ENCODE results near the gene SMIM32. TPM values are rescaled to one million over a fixed set of nuclear protein-coding genes. Genes with fewer than 3 reads are reported as not detected.

The SMIM32 gene
- total and polyA plus RNA-seq, 2 donors (not counting 1 experiment from before 2014, with no cell fraction given): not detected

GRCh38 chr5:136145030-136145429 is 47.9 kb downstream of the SMIM32 start:
- Mint-ChIP-seq H3K27ac (no peak overlapping the region), H3K4me3 (no peak overlapping the region), H3K27me3 (no peaks in the 10 kb centered on the region), H3K4me1 (peaks cover 13% of the 10 kb centered on the region), H3K9me3 (ENCODE audit: insufficient read depth) (no peaks in the 10 kb centered on the region)
- TF ChIP-seq EZH2 (IDR thresholded peaks at IDR 0.05; ENCODE audit: borderline replicate concordance, insufficient read depth, low read depth, low read length, poor library complexity, severe bottlenecking): no peak
- TF ChIP-seq CTCF (IDR thresholded peaks at IDR 0.05): no peak
- WGBS (ENCODE audit: insufficient coverage): no CpG with 5 or more reads among the region's 2 CpGs
- peaks cover 0 to 2% of the 10 kb centered on the region in 2 experiments for H3K36me3 ChIP-seq (replicated peaks in 1 of 2; ENCODE audit: control extremely low read depth in 1 of 2, control insufficient read depth in 1 of 2, extremely low read depth in 1 of 2, insufficient read depth in 2 of 2, low read length in 1 of 2)
- no peak overlapping the region for H3K4me2 ChIP-seq (replicated peaks; ENCODE audit: low read depth, low read length, poor library complexity, severe bottlenecking)
- H3K79me2 ChIP-seq (ENCODE audit: control insufficient read depth, insufficient read depth, low read length): peaks cover 64% of the 10 kb centered on the region
- H3K27ac ChIP-seq (ENCODE audit: low read length in 2 of 2): no peak overlapping the region
- no peak overlapping the region for H2AFZ ChIP-seq (ENCODE audit: insufficient read depth, low read depth, low read length, poor library complexity, severe bottlenecking)
- ChIA-PET CTCF (no interaction called here), POLR2A (no interaction called here)
- intact Hi-C loops (cut with micrococcal nuclease): no loop called here
- no peaks in the 10 kb centered on the region for H3K27me3 ChIP-seq (replicated peaks in 1 of 4; ENCODE audit: control extremely low read depth in 1 of 4, control insufficient read depth in 3 of 4, insufficient read depth in 4 of 4, low read length in 3 of 4)
- ATAC-seq (ENCODE audit: low read depth): no peak
- DNase-seq: no peak
- no peaks in the 10 kb centered on the region for H3K4me1 ChIP-seq (ENCODE audit: control insufficient read depth in 2 of 2, insufficient read depth in 2 of 2, low read length in 2 of 2)
- H4K20me1 ChIP-seq (ENCODE audit: control insufficient read depth, insufficient read depth, low read length, poor library complexity, severe bottlenecking): peaks cover 63% of the 10 kb centered on the region
- no peak overlapping the region for H3K4me3 ChIP-seq (ENCODE audit: control extremely low read depth in 1 of 5, extremely low read depth in 1 of 5, insufficient read depth in 1 of 5, low read depth in 2 of 5, low read length in 4 of 5)
- no peak overlapping the region for H3K9ac ChIP-seq (ENCODE audit: low read length)
- H3K9me3 ChIP-seq (ENCODE audit: control extremely low read depth in 1 of 3, control insufficient read depth in 2 of 3, insufficient read depth in 1 of 3, low read length in 2 of 3): no peaks in the 10 kb centered on the region

- H3K79me2 ChIP-seq (ENCODE audit: control insufficient read depth, insufficient read depth, low read length): peaks cover 67% of the 10 kb centered on the region
- intact Hi-C loops (cut with micrococcal nuclease): no loop called here
- H3K4me1 ChIP-seq (ENCODE audit: control insufficient read depth in 2 of 2, insufficient read depth in 2 of 2, low read length in 2 of 2): no peaks in the 10 kb centered on the region
- no peak overlapping the region for H3K9ac ChIP-seq (ENCODE audit: low read length)
- DNase-seq: no peak
- Mint-ChIP-seq H3K27me3 (no peaks in the 10 kb centered on the region), H3K4me1 (peaks cover 18% of the 10 kb centered on the region), H3K9me3 (ENCODE audit: insufficient read depth) (no peaks in the 10 kb centered on the region), H3K27ac (no peak overlapping the region), H3K4me3 (no peak overlapping the region)
- H3K4me3 ChIP-seq (ENCODE audit: control extremely low read depth in 1 of 5, extremely low read depth in 1 of 5, insufficient read depth in 1 of 5, low read depth in 2 of 5, low read length in 4 of 5): no peak overlapping the region
- no peak overlapping the region for H2AFZ ChIP-seq (ENCODE audit: insufficient read depth, low read depth, low read length, poor library complexity, severe bottlenecking)
- H3K36me3 ChIP-seq (replicated peaks in 1 of 2; ENCODE audit: control extremely low read depth in 1 of 2, control insufficient read depth in 1 of 2, extremely low read depth in 1 of 2, insufficient read depth in 2 of 2, low read length in 1 of 2): peaks cover 0 to 2% of the 10 kb centered on the region in 2 experiments
- H3K27ac ChIP-seq (ENCODE audit: low read length in 2 of 2): no peak overlapping the region
- ChIA-PET CTCF (no interaction called here), POLR2A (no interaction called here)
- no peak for ATAC-seq (ENCODE audit: low read depth)
- no peaks in the 10 kb centered on the region for H3K27me3 ChIP-seq (replicated peaks in 1 of 4; ENCODE audit: control extremely low read depth in 1 of 4, control insufficient read depth in 3 of 4, insufficient read depth in 4 of 4, low read length in 3 of 4)
- WGBS (ENCODE audit: insufficient coverage): 97% methylated on average over 3 of the region's 3 CpGs
- TF ChIP-seq EZH2 (IDR thresholded peaks at IDR 0.05; ENCODE audit: borderline replicate concordance, insufficient read depth, low read depth, low read length, poor library complexity, severe bottlenecking): no peak
- no peak for TF ChIP-seq CTCF (IDR thresholded peaks at IDR 0.05)
- H4K20me1 ChIP-seq (ENCODE audit: control insufficient read depth, insufficient read depth, low read length, poor library complexity, severe bottlenecking): peaks cover 75% of the 10 kb centered on the region
- H3K9me3 ChIP-seq (ENCODE audit: control extremely low read depth in 1 of 3, control insufficient read depth in 2 of 3, insufficient read depth in 1 of 3, low read length in 2 of 3): no peaks in the 10 kb centered on the region
- H3K4me2 ChIP-seq (replicated peaks; ENCODE audit: low read depth, low read length, poor library complexity, severe bottlenecking): no peak overlapping the region
Observed at GRCh38 chr5:136143763-136144162, 49.2 kb downstream of the SMIM32 start.

All from B cell (primary cell).